Non-pigmented ciliary epithelial cell (primary cell): ENCODE results near the gene IFI27L1.
A peak's percentile ranks its signal among the peaks of the same experiment; 100 is the strongest.

Experiments used
- DNase-seq: peaks from one replicate; pipeline ENCODE4 v3.0.0-alpha.2; 2010; ENCODE audit warnings: low read depth

The IFI27L1 gene

DNA sequence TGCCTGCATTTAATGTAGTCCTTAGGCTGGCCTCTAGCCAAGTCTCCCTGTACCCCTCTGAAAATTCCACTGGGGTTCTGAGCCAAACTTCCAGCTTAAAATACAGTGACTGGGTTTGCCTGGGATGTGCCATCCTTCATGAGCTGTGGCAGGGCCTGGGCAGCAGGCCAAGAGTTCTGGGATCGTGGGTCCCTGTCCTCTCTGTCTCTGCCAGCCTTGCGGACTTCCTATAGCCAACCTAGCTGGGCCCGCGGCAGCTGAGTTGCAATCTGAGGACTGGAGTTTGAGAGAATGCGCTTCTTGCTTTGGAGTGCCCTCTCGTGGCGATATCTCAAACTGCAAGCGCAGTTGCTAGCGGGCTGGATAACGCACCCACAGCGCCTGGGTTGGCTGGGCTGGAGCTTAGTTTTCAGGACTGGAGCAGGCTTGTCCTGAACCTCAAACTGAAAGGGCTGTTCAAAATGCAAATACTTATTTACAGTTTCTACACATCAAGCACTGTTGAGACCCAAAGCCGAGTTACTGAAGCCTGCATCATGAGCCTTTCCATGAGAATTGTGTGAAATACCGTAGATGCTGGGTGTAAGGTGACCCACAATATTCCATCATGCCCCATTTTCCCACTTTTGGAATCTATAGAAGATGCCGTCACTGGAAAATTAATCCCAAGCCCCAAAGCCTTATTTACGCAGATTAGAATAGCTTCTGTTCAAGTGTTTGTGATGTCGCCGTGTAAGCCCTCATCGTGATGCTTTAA, 55.6 kb downstream of the IFI27L1 start:
- peak; percentile 40 for DNase-seq

DNA sequence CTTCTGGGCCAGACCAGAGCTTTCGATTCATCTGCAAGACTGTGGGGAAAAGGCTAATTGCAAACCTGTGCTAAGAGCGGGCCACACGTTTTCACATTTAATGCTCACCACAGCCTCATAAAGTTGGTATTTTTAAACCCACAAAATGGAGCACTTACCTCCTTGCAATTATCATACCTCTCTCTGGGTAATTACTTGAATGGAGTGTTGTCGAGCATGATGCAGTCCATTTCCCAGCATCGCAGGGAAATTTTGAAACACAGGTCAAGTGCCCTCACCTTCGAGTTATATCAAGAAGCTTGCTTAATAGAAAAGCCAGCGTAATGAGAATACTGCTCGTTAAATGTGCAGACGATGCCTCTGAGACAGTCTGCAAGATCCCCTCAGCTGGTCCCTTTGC, 57.1 kb downstream of the IFI27L1 start:
- DNase-seq: no peak

DNA sequence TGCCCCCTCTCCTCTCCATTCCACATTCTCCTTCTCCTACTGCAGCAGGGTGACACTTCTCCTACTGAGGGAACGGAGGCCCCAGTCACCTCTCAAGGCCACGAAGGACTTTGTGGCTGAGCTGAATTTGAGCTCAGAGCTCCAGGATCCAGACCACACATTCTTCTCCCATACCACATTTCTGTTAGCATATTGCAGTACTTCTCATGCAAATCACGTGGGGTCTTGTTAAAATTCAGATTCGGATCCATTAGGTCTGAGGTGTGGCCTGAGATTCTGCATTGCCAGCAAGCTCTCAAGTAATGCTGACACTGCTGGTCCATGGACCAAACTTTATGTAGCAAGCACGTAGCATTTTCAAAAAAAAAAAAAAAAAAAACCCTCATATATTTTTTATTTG, 57.9 kb downstream of the IFI27L1 start:
- DNase-seq: no peak

DNA sequence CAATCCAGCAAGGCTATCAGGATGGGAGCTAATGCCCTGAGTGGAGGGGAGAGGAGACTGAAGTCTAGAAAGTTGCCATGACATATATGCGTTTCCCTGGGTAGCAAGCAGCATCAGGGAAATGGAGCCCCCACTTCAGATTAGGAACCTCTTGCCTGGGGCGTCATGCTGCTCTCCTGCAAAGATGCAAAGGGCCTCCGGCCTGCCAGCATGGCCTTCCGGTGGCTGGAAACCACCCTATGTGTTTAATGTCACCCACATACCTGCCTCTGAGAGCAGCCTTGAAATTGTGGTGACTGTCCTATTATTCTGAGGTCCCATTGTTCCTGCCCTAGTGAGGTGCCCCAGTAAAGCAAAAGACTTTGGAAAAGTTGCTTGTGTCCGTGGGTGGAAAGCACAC, 58.3 kb downstream of the IFI27L1 start:
- no peak for DNase-seq

- no peak for DNase-seq
These were observed 61.1 kb downstream of the IFI27L1 start for GRCh38 chr14:94142247-94142646.

DNA sequence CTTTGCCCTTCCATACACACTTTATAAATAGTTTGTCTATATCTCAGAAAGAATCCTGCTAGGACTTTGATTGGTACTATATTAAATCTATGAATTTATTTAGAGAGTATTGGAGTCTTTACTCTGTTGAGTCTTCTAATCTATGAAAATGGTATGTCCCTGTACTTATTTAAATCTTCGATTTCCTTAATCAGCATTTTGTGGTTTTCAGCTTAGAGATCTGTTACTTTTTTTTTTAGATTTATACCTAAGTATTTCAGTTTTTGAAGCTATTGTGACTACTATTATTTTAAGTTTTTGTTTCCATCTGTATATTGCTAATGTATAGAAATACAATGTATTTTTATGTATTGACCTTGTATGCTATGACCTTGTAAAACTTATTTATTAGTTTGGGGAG, 61.7 kb downstream of the IFI27L1 start:
- DNase-seq: no peak

GRCh38 chr14:94143239-94143638, 62.1 kb downstream of the IFI27L1 start:
- DNase-seq: no peak

- DNase-seq: no peak
These were observed 62.6 kb downstream of the IFI27L1 start for GRCh38 chr14:94143711-94144110.

GRCh38 chr14:94144765-94145164, 63.7 kb downstream of the IFI27L1 start:
- no peak for DNase-seq

- no peak for DNase-seq
These were observed 64.9 kb downstream of the IFI27L1 start for GRCh38 chr14:94145902-94146527.
